Left cardiac atrium (tissue), 4 donors: ENCODE results near the gene TULP1. TPM values are rescaled to one million over a fixed set of nuclear protein-coding genes. Genes with fewer than 3 reads are reported as not detected.
"Not testable (repeated sequence)": the region's sequence is repeated elsewhere in the genome, so short reads cannot be mapped to it uniquely, and the experiment has no call there.

Experiments
- ATAC-seq, 2 donors: fragments of 200-7000 bp; cut with Tn5 transposase; one replicate each; pipeline ENCODE4 v1.9.1; 2020; ENCODE audit warnings: mild to moderate bottlenecking in 2 of 2, moderate library complexity in 2 of 2
- DNase-seq: peaks from one replicate; pipeline ENCODE4 v3.0.0-alpha.2; 2020
- intact Hi-C, 2 donors: fragments of 100-400 bp; cut with DNase I; formaldehyde crosslinking; loops; one replicate each; pipeline versions ENCODE4 v1.14.1 to v1.15.1; 2022 to 2023
- total RNA-seq, 2 donors: library from RNA; stranded (reverse); fragmentation: NEBNext Ultra II Directional; extraction: Animal tissue kit (Norgen Biotek cat#: 25700); gene quantifications; one replicate each; pipeline ENCODE4 v1.2.1, GENCODE V29; 2021
- donor health status: DM: no; HTN: yes; CAD: no.
- donor health status: DM: no; HTN: yes; CAD: no; lungs with severe emphysema.
- donor health status: DM: yes; HTN: yes; CAD: no.
- donor health status: Dilated cardiomyopathy.

Gene TULP1
- total RNA-seq, 2 donors from 2014 or later: 0.32 TPM; not detected in 1

GRCh38 chr6:35522660-35523658, 10.3 kb upstream of the TULP1 start:
- DNase-seq (peak; percentile 78), ATAC-seq (peak; percentile 87 to 94)
- intact Hi-C loops: loop anchor here (2.0 to 10.0 kb wide), 2 partner anchors 62 to 214 kb away; partner anchors contain the start of gene ARMC12 (in 2 of the 2)

GRCh38 chr6:35522151-35522550, 9.5 kb upstream of the TULP1 start:
- no peak for DNase-seq
- ATAC-seq: no peak
- intact Hi-C loops: loop anchor here (2.0 to 10.0 kb wide), 2 partner anchors 63 to 215 kb away; partner anchors contain the start of gene ARMC12 (in 2 of the 2)

- intact Hi-C loops: loop anchor here in 1 of 2 donors (10.0 kb wide), 1 partner anchor 64 kb away; no protein-coding TSS in a partner anchor
- ATAC-seq (no peak), DNase-seq (no peak)
Observed at GRCh38 chr6:35521235-35521634, 8.5 kb upstream of the TULP1 start.

GRCh38 chr6:35519313-35520015, 6.8 kb upstream of the TULP1 start:
- intact Hi-C loops: loop anchor here in 1 of 2 donors (10.0 kb wide), 1 partner anchor 65 kb away; no protein-coding TSS in a partner anchor
- ATAC-seq (no peak), DNase-seq (no peak)

GRCh38 chr6:35518566-35519312, 6.0 kb upstream of the TULP1 start:
- ATAC-seq (no peak), DNase-seq (no peak)
- intact Hi-C loops: no loop called here

GRCh38 chr6:35517978-35518377, 5.3 kb upstream of the TULP1 start:
- ATAC-seq, intact Hi-C loops, DNase-seq: not testable (repeated sequence)

GRCh38 chr6:35516712-35517111, 4.0 kb upstream of the TULP1 start:
- intact Hi-C loops: no loop called here
- DNase-seq (no peak), ATAC-seq (no peak)

- DNase-seq, intact Hi-C loops, ATAC-seq: not testable (repeated sequence)
Observed at GRCh38 chr6:35515939-35516338, 3.2 kb upstream of the TULP1 start.

GRCh38 chr6:35514587-35514986, 1.9 kb upstream of the TULP1 start:
- DNase-seq: no peak
- no peak for ATAC-seq
- intact Hi-C loops: no loop called here

GRCh38 chr6:35512006-35512405, 690 bp downstream of the TULP1 start:
- no peak for DNase-seq
- intact Hi-C loops: no loop called here
- ATAC-seq: peak; percentile 10 to 19

GRCh38 chr6:35511562-35511941, 1.1 kb downstream of the TULP1 start:
- intact Hi-C loops: no loop called here
- DNase-seq: no peak
- peak in 1 of 2 donors; percentile 41 for ATAC-seq

- intact Hi-C loops: no loop called here
- DNase-seq (no peak), ATAC-seq (no peak)
Observed at GRCh38 chr6:35510916-35511561, 1.7 kb downstream of the TULP1 start.

- DNase-seq: no peak
- ATAC-seq: no peak
- intact Hi-C loops: no loop called here
Observed at GRCh38 chr6:35508542-35508941, 4.2 kb downstream of the TULP1 start.

GRCh38 chr6:35508027-35508426, 4.7 kb downstream of the TULP1 start:
- intact Hi-C loops: no loop called here
- no peak for DNase-seq
- ATAC-seq: no peak

GRCh38 chr6:35507221-35507620, 5.5 kb downstream of the TULP1 start:
- no peak for ATAC-seq
- DNase-seq: no peak
- intact Hi-C loops: no loop called here

- DNase-seq (no peak), ATAC-seq (no peak)
- intact Hi-C loops: no loop called here
Observed at GRCh38 chr6:35506536-35506935, 6.2 kb downstream of the TULP1 start.

- intact Hi-C loops: no loop called here
- no peak for ATAC-seq
- DNase-seq: no peak
Observed at GRCh38 chr6:35505999-35506412, 6.7 kb downstream of the TULP1 start.

- intact Hi-C loops: no loop called here
- DNase-seq: no peak
- ATAC-seq: no peak
Observed at GRCh38 chr6:35503534-35503933, 9.2 kb downstream of the TULP1 start.

- intact Hi-C loops: no loop called here
- no peak for DNase-seq
- no peak for ATAC-seq
Observed at GRCh38 chr6:35501784-35502183, 10.9 kb downstream of the TULP1 start.
